HepG2 (cell line): ENCODE data around the gene CD44. TPM values are rescaled to one million over a fixed set of nuclear protein-coding genes. Genes with fewer than 3 reads are reported as not detected.
A peak's percentile ranks its signal among the peaks of the same experiment; 100 is the strongest.

ENCODE experiments used
- ATAC-seq: fragments of 200-7000 bp; cut with Tn5 transposase; 3 replicates; pipeline ENCODE4 v1.9.1; 2020; ENCODE audit warnings: mild to moderate bottlenecking, moderate library complexity
- BruUV-seq: library from RNA; stranded (reverse); fragments of 400-500 nt; replicated peaks from 2 replicates; lab custom pipeline; 2021; lab: Mats Ljungman, UMichigan
- CTCF ChIA-PET: fragments of 300-600 bp; formaldehyde crosslinking; extraction: SDS; loops from one replicate; lab custom pipeline; 2021; ENCODE audit warnings: low total read pairs, inconsistent platforms, low intra/inter-chr PET ratio; lab: Yijun Ruan, JAX
- POLR2A ChIA-PET: fragments of 350-600 bp; sonication (Branson Sonifier 250); formaldehyde crosslinking; loops from one replicate; lab custom pipeline; 2020; ENCODE audit warnings: antibody characterized with exemption, inconsistent platforms; lab: Yijun Ruan, JAX
- DNase-seq: peaks from one replicate; pipeline ENCODE4 v3.0.0-alpha.2; 2015; ENCODE audit warnings: low spot score
- FAIRE-seq: peaks from 3 replicates; lab custom pipeline; 2011; peaks lifted over from hg19 to GRCh38; lab: Jason Lieb, UNC
- H2AFZ ChIP-seq: one replicate; pipeline ENCODE4 v1.6.1; 2011; ENCODE audit warnings: low read length, inconsistent platforms
- H3K27ac ChIP-seq: fragments of 300-600 bp; 3 replicates; pipeline ENCODE4 v1.8.0; 2011; ENCODE audit warnings: mixed run types, mild to moderate bottlenecking, mixed read lengths, low read length, inconsistent platforms; ENCODE audit not compliant: insufficient read depth; ENCODE audit errors: extremely low read length
- H3K27me3 ChIP-seq, 2 experiments: fragments of 200-600 bp in 1 of 2; 2 replicates in 1 of 2; 3 replicates in 1 of 2; pipeline versions ENCODE4 v1.6.0 to v1.8.0; 2011; ENCODE audit warnings: low read length in 2 of 2, mild to moderate bottlenecking in 2 of 2, moderate library complexity in 2 of 2, inconsistent platforms in 1 of 2; ENCODE audit not compliant: insufficient read depth in 2 of 2, control insufficient read depth in 1 of 2
- H3K36me3 ChIP-seq, 2 experiments: fragments of 200-600 bp in 1 of 2; replicated peaks in 1 of 2; 2 replicates in 1 of 2; 3 replicates in 1 of 2; pipeline versions ENCODE4 v1.5.1 to v1.8.0; 2011; ENCODE audit warnings: low read length in 2 of 2, inconsistent platforms in 1 of 2; ENCODE audit not compliant: insufficient read depth in 2 of 2, control insufficient read depth in 1 of 2
- H3K4me1 ChIP-seq: 2 replicates; pipeline ENCODE4 v1.5.1; 2012; ENCODE audit warnings: low read length, inconsistent platforms; ENCODE audit not compliant: insufficient read depth
- H3K4me2 ChIP-seq: 2 replicates; pipeline ENCODE4 v1.6.0; 2011; ENCODE audit warnings: low read depth, low read length, inconsistent platforms
- H3K4me3 ChIP-seq, 3 experiments: fragments of 200-600 bp in 1 of 3; sonication (generic), shearing (Covaris generic) in 1 of 3; replicated peaks in 1 of 3; 2 replicates each; pipeline ENCODE4 v1.5.1; 2011 to 2016; ENCODE audit warnings: low read length in 3 of 3, inconsistent platforms in 2 of 3, low read depth in 2 of 3, mild to moderate bottlenecking in 2 of 3, control low read depth in 1 of 3, mixed read lengths in 1 of 3; ENCODE audit not compliant: insufficient read depth in 1 of 3
- H3K79me2 ChIP-seq: one replicate; pipeline ENCODE4 v1.6.1; 2011; ENCODE audit warnings: low read length, inconsistent platforms; ENCODE audit not compliant: insufficient read depth
- H3K9ac ChIP-seq: 2 replicates; pipeline ENCODE4 v1.6.0; 2011; ENCODE audit warnings: mild to moderate bottlenecking, low read depth, low read length, inconsistent platforms; ENCODE audit not compliant: insufficient read depth
- H3K9me3 ChIP-seq: 2 replicates; pipeline ENCODE4 v1.5.1; 2012; ENCODE audit warnings: mild to moderate bottlenecking, low read length
- H4K20me1 ChIP-seq: 2 replicates; pipeline ENCODE4 v1.6.0; 2011; ENCODE audit warnings: inconsistent platforms, mild to moderate bottlenecking, low read length, moderate library complexity; ENCODE audit not compliant: insufficient read depth
- GFI1 ChIP-seq: sonication (generic); formaldehyde crosslinking; IDR thresholded peaks from 2 replicates; pipeline ENCODE4 v1.5.0; 2020; ENCODE audit warnings: missing genetic modification reagents, mild to moderate bottlenecking, borderline replicate concordance
- HMGA1 ChIP-seq: sonication (generic); formaldehyde crosslinking; conservative IDR thresholded peaks from 2 replicates; pipeline ENCODE4 v1.4.0; 2020; ENCODE audit warnings: missing genetic modification reagents
- HNF4A ChIP-seq: sonication (generic); formaldehyde crosslinking; IDR thresholded peaks from 2 replicates; pipeline ENCODE4 v1.4.0; 2020; ENCODE audit warnings: missing genetic modification reagents
- HNF4G ChIP-seq, 2 experiments: sonication (generic) in 1 of 2; formaldehyde crosslinking in 1 of 2; IDR thresholded peaks; 2 replicates each; pipeline versions ENCODE4 v1.4.0 to v1.6.1; 2011 to 2020; ENCODE audit warnings: borderline replicate concordance in 2 of 2, low read depth in 2 of 2, mild to moderate bottlenecking in 2 of 2, low read length in 1 of 2, missing genetic modification reagents in 1 of 2, moderate library complexity in 1 of 2
- JUND ChIP-seq: sonication (generic); formaldehyde crosslinking; IDR thresholded peaks from 2 replicates; pipeline ENCODE4 v1.8.0; 2022; ENCODE audit warnings: mild to moderate bottlenecking, missing genetic modification reagents
- NR2F6 ChIP-seq, 2 experiments: IDR thresholded peaks; 2 replicates each; pipeline ENCODE4 v1.6.1; 2016; ENCODE audit warnings: antibody characterized with exemption in 1 of 2, mild to moderate bottlenecking in 1 of 2
- SALL1 ChIP-seq: sonication (generic); formaldehyde crosslinking; IDR thresholded peaks from 2 replicates; pipeline ENCODE4 v1.8.0; 2022; ENCODE audit warnings: mild to moderate bottlenecking, missing genetic modification reagents
- ZBTB33 ChIP-seq: sonication (generic); formaldehyde crosslinking; IDR thresholded peaks from 2 replicates; pipeline ENCODE4 v1.4.0; 2020; ENCODE audit warnings: missing genetic modification reagents
- ZFY ChIP-seq: sonication (generic); formaldehyde crosslinking; IDR thresholded peaks from 2 replicates; pipeline ENCODE4 v1.4.0; 2020; ENCODE audit warnings: missing genetic modification reagents
- ZNF292 ChIP-seq: sonication (generic); formaldehyde crosslinking; IDR thresholded peaks from 2 replicates; pipeline ENCODE4 v1.8.1; 2022; ENCODE audit warnings: mild to moderate bottlenecking, low read depth, missing genetic modification reagents, borderline replicate concordance
- ZNF724P ChIP-seq: sonication (generic); formaldehyde crosslinking; IDR thresholded peaks from 2 replicates; pipeline ENCODE4 v1.8.0; 2022; ENCODE audit warnings: missing genetic modification reagents, borderline replicate concordance
- WGBS: methylation state at CpG from one replicate; pipeline ENCODE4 v1.1.6; 2017; ENCODE audit warnings: low lambda C conversion rate; 5-methylcytosine and 5-hydroxymethylcytosine counted together
- in situ Hi-C: cut with HindIII; loops from 2 replicates; pipeline ENCODE4 v1.10.0; 2017; ENCODE audit warnings: low pct_unique_long_range_greater_than_20kb; ENCODE audit not compliant: extremely low pct_ligation_motif_present
- intact Hi-C: fragments of 100-400 bp; cut with micrococcal nuclease; formaldehyde crosslinking; loops from one replicate; pipeline ENCODE4 v1.10.0; 2022; ENCODE audit not compliant: unreplicated experiment
- polyA plus RNA-seq, 8 experiments: library from polyadenylated mRNA; depleted of rRNA in 3 of 8; stranded (reverse) in 7 of 8; unstranded in 1 of 8; fragments of >200 nt; fragmentation: Illumina TruSeq in 4 of 8; extraction: Trizol in 4 of 8; gene quantifications; 2 replicates each; pipeline versions ENCODE4 v1.2.1 to v1.2.3, GENCODE V29; 2011 to 2016; ENCODE audit warnings: low read depth in 4 of 8, missing spikeins in 1 of 8, mixed read lengths in 1 of 8; ENCODE audit not compliant: insufficient read depth in 1 of 8
- total RNA-seq, 5 experiments: library from RNA; depleted of rRNA; stranded (reverse); fragments of >200 nt; fragmentation: Illumina TruSeq; extraction: Trizol; gene quantifications; 2 replicates each; pipeline ENCODE4 v1.2.3, GENCODE V29; 2016; ENCODE audit warnings: low read depth in 1 of 5
- TF ChIP-seq, protein P1 (sequence below): sonication (generic); formaldehyde crosslinking; IDR thresholded peaks from 2 replicates; pipeline ENCODE4 v1.5.1; 2020; ENCODE audit warnings: mild to moderate bottlenecking, missing genetic modification reagents, moderate library complexity
- TF ChIP-seq, protein P2 (sequence below): sonication (generic); formaldehyde crosslinking; IDR thresholded peaks from 2 replicates; pipeline ENCODE4 v1.4.0; 2020; ENCODE audit warnings: missing genetic modification reagents, borderline replicate concordance

The CD44 gene
- total and polyA plus RNA-seq, 2 of the 13 experiments (the other 11 are each of a cell fraction or from before 2014, with no cell fraction given): 0.02 to 0.11 TPM

- TF ChIP-seq, protein P1, sequence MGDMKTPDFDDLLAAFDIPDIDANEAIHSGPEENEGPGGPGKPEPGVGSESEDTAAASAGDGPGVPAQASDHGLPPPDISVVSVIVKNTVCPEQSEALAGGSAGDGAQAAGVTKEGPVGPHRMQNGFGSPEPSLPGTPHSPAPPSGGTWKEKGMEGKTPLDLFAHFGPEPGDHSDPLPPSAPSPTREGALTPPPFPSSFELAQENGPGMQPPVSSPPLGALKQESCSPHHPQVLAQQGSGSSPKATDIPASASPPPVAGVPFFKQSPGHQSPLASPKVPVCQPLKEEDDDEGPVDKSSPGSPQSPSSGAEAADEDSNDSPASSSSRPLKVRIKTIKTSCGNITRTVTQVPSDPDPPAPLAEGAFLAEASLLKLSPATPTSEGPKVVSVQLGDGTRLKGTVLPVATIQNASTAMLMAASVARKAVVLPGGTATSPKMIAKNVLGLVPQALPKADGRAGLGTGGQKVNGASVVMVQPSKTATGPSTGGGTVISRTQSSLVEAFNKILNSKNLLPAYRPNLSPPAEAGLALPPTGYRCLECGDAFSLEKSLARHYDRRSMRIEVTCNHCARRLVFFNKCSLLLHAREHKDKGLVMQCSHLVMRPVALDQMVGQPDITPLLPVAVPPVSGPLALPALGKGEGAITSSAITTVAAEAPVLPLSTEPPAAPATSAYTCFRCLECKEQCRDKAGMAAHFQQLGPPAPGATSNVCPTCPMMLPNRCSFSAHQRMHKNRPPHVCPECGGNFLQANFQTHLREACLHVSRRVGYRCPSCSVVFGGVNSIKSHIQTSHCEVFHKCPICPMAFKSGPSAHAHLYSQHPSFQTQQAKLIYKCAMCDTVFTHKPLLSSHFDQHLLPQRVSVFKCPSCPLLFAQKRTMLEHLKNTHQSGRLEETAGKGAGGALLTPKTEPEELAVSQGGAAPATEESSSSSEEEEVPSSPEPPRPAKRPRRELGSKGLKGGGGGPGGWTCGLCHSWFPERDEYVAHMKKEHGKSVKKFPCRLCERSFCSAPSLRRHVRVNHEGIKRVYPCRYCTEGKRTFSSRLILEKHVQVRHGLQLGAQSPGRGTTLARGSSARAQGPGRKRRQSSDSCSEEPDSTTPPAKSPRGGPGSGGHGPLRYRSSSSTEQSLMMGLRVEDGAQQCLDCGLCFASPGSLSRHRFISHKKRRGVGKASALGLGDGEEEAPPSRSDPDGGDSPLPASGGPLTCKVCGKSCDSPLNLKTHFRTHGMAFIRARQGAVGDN: no peak
- TF ChIP-seq ZNF724P (CRISPR knock-in tag): no peak
- TF ChIP-seq ZBTB33 (CRISPR knock-in tag): no peak
- TF ChIP-seq, all 625 proteins: peak for 64
These were observed 51.9 kb downstream of the CD44 start (continued) for GRCh38 chr11:35190804-35191348.

DNA sequence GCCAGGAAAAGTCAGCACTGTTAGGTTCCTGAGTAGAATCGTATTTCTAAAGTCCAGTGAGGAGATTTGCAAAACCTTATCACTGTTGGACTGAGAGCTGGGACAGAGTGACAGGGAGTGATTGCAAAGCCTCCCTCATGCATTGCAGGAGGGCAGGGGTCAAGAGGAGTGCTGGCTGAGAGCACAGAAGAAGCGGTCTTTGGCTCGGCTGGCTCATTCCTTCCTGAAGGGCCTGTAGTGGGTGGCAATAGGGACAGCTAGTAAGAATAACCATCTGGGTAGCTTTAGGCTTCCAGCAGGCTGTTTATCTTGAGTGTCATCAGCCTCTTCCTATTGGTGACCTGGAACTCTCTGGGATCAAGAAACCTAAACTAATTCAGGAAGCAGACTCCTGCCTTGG lies 53.4 kb downstream of the CD44 start:
- Histone ChIP-seq H3K27me3 (peaks cover 0 to 1% of the 10 kb centered on the region in 2 experiments; a peak in 2 of 5 replicates), H3K4me1 (peaks cover 37% of the 10 kb centered on the region), H3K9me3 (no peaks in the 10 kb centered on the region), H3K4me3 (no peak overlapping the region), H4K20me1 (no peaks in the 10 kb centered on the region), H3K4me2 (peak overlapping the region; percentile 36; the same call in 1 of the 2 replicates), H3K9ac (no peak overlapping the region), H2AFZ (no peak overlapping the region), H3K36me3 (no peaks in the 10 kb centered on the region), H3K79me2 (no peaks in the 10 kb centered on the region), H3K27ac (no peak overlapping the region)
- peak; percentile 70 for FAIRE-seq
- BruUV-seq: no TSS peak
- peak; percentile 34 for DNase-seq
- CTCF ChIA-PET: no interaction called here
- WGBS: 11% methylated on average over 3 of the region's 3 CpGs
- in situ Hi-C loops: no loop called here
- ATAC-seq: peak; percentile 91
- POLR2A ChIA-PET: no interaction called here
- intact Hi-C loops: no loop called here
- 0 out of 2 replicates have a peak, but pooled peaks have one; percentile 14 for TF ChIP-seq ZFY (CRISPR knock-in tag)
- 0 out of 2 replicates have a peak, but pooled peaks have one; percentile 16 for TF ChIP-seq SALL1 (CRISPR knock-in tag)
- TF ChIP-seq HNF4A (CRISPR knock-in tag): peak; percentile 56
- TF ChIP-seq, protein P2, sequence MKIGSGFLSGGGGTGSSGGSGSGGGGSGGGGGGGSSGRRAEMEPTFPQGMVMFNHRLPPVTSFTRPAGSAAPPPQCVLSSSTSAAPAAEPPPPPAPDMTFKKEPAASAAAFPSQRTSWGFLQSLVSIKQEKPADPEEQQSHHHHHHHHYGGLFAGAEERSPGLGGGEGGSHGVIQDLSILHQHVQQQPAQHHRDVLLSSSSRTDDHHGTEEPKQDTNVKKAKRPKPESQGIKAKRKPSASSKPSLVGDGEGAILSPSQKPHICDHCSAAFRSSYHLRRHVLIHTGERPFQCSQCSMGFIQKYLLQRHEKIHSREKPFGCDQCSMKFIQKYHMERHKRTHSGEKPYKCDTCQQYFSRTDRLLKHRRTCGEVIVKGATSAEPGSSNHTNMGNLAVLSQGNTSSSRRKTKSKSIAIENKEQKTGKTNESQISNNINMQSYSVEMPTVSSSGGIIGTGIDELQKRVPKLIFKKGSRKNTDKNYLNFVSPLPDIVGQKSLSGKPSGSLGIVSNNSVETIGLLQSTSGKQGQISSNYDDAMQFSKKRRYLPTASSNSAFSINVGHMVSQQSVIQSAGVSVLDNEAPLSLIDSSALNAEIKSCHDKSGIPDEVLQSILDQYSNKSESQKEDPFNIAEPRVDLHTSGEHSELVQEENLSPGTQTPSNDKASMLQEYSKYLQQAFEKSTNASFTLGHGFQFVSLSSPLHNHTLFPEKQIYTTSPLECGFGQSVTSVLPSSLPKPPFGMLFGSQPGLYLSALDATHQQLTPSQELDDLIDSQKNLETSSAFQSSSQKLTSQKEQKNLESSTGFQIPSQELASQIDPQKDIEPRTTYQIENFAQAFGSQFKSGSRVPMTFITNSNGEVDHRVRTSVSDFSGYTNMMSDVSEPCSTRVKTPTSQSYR: no peak
- peak; percentile 31; the same call in 1 of the 2 replicates for TF ChIP-seq GFI1 (CRISPR knock-in tag)
- peak; percentile 59; the same call in 1 of the 2 replicates for TF ChIP-seq NR2F6 (IDR thresholded peaks at IDR 0.05)
- TF ChIP-seq NR2F6 (CRISPR knock-in tag; IDR thresholded peaks at IDR 0.05): peak; percentile 59
- TF ChIP-seq HMGA1 (CRISPR knock-in tag): no peak
- TF ChIP-seq JUND: no peak
- TF ChIP-seq HNF4G (IDR thresholded peaks at IDR 0.05; ENCODE audit: borderline replicate concordance, low read depth, low read length): 0 out of 2 replicates have a peak, but pooled peaks have one; percentile 29
- TF ChIP-seq HNF4G (CRISPR knock-in tag; IDR thresholded peaks at IDR 0.05; ENCODE audit: borderline replicate concordance, low read depth): no peak
- TF ChIP-seq ZNF292: peak; percentile 56; the same call in 1 of the 2 replicates
